Psoas muscle (tissue), 8 donors: ENCODE results near the gene SBNO2. TPM values are rescaled to one million over a fixed set of nuclear protein-coding genes. Genes with fewer than 3 reads are reported as not detected.

Experiments used
- ATAC-seq, 4 donors: fragments of 200-7000 bp; cut with Tn5 transposase; one replicate each; pipeline ENCODE4 v1.9.1; 2020; ENCODE audit warnings: moderate library complexity in 3 of 4, mild to moderate bottlenecking in 2 of 4
- DNase-seq, 2 donors: peaks; one replicate each; pipeline ENCODE4 v3.0.0-alpha.2; 2020
- H3K27ac ChIP-seq: fragments of 200-600 bp; one replicate; pipeline ENCODE4 v1.8.0; 2022
- H3K27me3 ChIP-seq, 3 donors: fragments of 200-600 bp in 1 of 3; one replicate each; pipeline versions ENCODE4 v1.6.1 to v1.8.0; 2013 to 2022; ENCODE audit warnings: low read length in 2 of 3, mild to moderate bottlenecking in 2 of 3, moderate library complexity in 1 of 3; ENCODE audit not compliant: insufficient read depth in 3 of 3
- H3K36me3 ChIP-seq, 2 donors: fragments of 200-600 bp in 1 of 2; one replicate each; pipeline versions ENCODE4 v1.6.1 to v1.8.0; 2013 to 2022; ENCODE audit warnings: low read depth in 1 of 2, mild to moderate bottlenecking in 1 of 2, moderate library complexity in 1 of 2; ENCODE audit not compliant: insufficient read depth in 1 of 2
- H3K4me1 ChIP-seq: fragments of 200-600 bp; one replicate; pipeline ENCODE4 v1.8.0; 2022
- H3K4me3 ChIP-seq: fragments of 200-600 bp; one replicate; pipeline ENCODE4 v1.8.0; 2022; ENCODE audit warnings: mild to moderate bottlenecking
- H3K9me3 ChIP-seq: fragments of 200-600 bp; one replicate; pipeline ENCODE4 v1.8.0; 2022
- CTCF ChIP-seq: fragments of 200-600 bp; IDR thresholded peaks from one replicate; pipeline ENCODE4 v1.8.0; 2022; ENCODE audit warnings: antibody characterized with exemption
- WGBS, 3 donors: extraction: QIAGEN DNeasy Blood & Tissue Kit; methylation state at CpG; one replicate each; pipeline versions ENCODE4 v1.1.6 to v1.1.7; 2013; 5-methylcytosine and 5-hydroxymethylcytosine counted together
- intact Hi-C, 2 donors: fragments of 100-400 bp; cut with DNase I; formaldehyde crosslinking; loops; one replicate each; pipeline versions ENCODE4 v1.11.0 to v1.14.2; 2022
- polyA plus RNA-seq, 3 donors: library from polyadenylated mRNA; stranded (reverse); fragments of 200-250 nt; gene quantifications; one replicate each; pipeline ENCODE4 v1.2.3, GENCODE V29; 2013
- total RNA-seq, 4 donors: library from RNA; stranded (reverse); fragmentation: NEBNext Ultra II Directional in 2 of 4; extraction: Animal tissue kit (Norgen Biotek cat#: 25700) in 2 of 4; gene quantifications; one replicate each; pipeline versions ENCODE4 v1.2.1 to v1.2.4, GENCODE V29; 2021 to 2023
- donor health status: healthy with polysubstance abuse.
- donor health status: DM: no; HTN: no; CAD: no; lungs with moderate emphysema.
- donor health status: Bipolar disorder and iron deficiency.
- donor health status: healthy.
- donor health status: DM: yes; HTN: yes; CAD: no.
- donor health status: DM: no; HTN: no; CAD: no.
- donor health status: DM: no; HTN: no; CAD: no.
- donor health status: DM: yes; HTN: yes; CAD: no.

Gene SBNO2
- total and polyA plus RNA-seq, 7 donors = 18.5 to 138 (median 47.2) TPM

GRCh38 chr19:1169411-1169791 is 4.7 kb downstream of the SBNO2 start:
- 82 to 85% (median 82%) methylated on average over 10 of the region's 10 CpGs for WGBS, 3 donors
- Histone ChIP-seq H3K36me3 (no peaks in the 10 kb centered on the region), H3K4me1 (peaks cover 19% of the 10 kb centered on the region), H3K4me3 (peak overlapping the region; percentile 38), H3K27ac (no peak overlapping the region), H3K9me3 (no peaks in the 10 kb centered on the region), H3K27me3 (no peaks in the 10 kb centered on the region)
- TF ChIP-seq CTCF = no peak
- DNase-seq = peak; percentile 36 to 50
- intact Hi-C loops = no loop called here
- no peak for ATAC-seq

GRCh38 chr19:1168572-1169410 is 5.3 kb downstream of the SBNO2 start:
- Histone ChIP-seq H3K4me1 (peaks cover 22% of the 10 kb centered on the region), H3K27me3 (no peaks in the 10 kb centered on the region), H3K27ac (peak overlapping the region; percentile 9), H3K36me3 (no peaks in the 10 kb centered on the region), H3K9me3 (no peaks in the 10 kb centered on the region), H3K4me3 (peak overlapping the region; percentile 38)
- peak; percentile 71 to 75 for DNase-seq
- intact Hi-C loops = no loop called here
- WGBS, 3 donors = 82 to 85% (median 82%) methylated on average over 44 to 50 of the region's 50 CpGs
- peak; percentile 13 to 51 (median 35) for ATAC-seq
- TF ChIP-seq CTCF = no peak

- Histone ChIP-seq H3K9me3 (no peaks in the 10 kb centered on the region), H3K27me3 (no peaks in the 10 kb centered on the region), H3K27ac (peak overlapping the region; percentile 9), H3K4me3 (peak overlapping the region; percentile 38), H3K36me3 (no peaks in the 10 kb centered on the region), H3K4me1 (peaks cover 28% of the 10 kb centered on the region)
- ATAC-seq (no peak), DNase-seq (peak in 1 of 2 donors; percentile 48)
- no peak for TF ChIP-seq CTCF
- WGBS, 3 donors = 90 to 92% (median 91%) methylated on average over 34 to 35 of the region's 35 CpGs
- intact Hi-C loops = no loop called here
Observed at GRCh38 chr19:1167687-1168571, 6.1 kb downstream of the SBNO2 start.

- WGBS, 3 donors = 89 to 94% (median 91%) methylated on average over 33 of the region's 33 CpGs
- no peak for TF ChIP-seq CTCF
- Histone ChIP-seq H3K27ac (no peak overlapping the region), H3K4me1 (peaks cover 28% of the 10 kb centered on the region), H3K9me3 (no peaks in the 10 kb centered on the region), H3K36me3 (no peaks in the 10 kb centered on the region), H3K27me3 (no peaks in the 10 kb centered on the region), H3K4me3 (no peak overlapping the region)
- intact Hi-C loops = no loop called here
- DNase-seq (peak in 1 of 2 donors; percentile 53), ATAC-seq (no peak)
Observed at GRCh38 chr19:1166872-1167573, 7.0 kb downstream of the SBNO2 start.
